Measurements from ENCODE around the gene FCAMR.

The FCAMR gene

GRCh38 chr1:206970446-206970845, at the start of gene FCAMR:
Gene FCAMR (minus strand): TSS chr1:206970460. CDS start chr1:206970125, 335 bp downstream.
- no peak for DNase-seq (ENCODE audit: low read depth, low spot score)

GRCh38 chr1:207019661-207020060, 49.4 kb upstream of the FCAMR start:
- no peak for DNase-seq (ENCODE audit: low read depth, low spot score)

GRCh38 chr1:207019161-207019560, 48.9 kb upstream of the FCAMR start:
- no peak for DNase-seq (ENCODE audit: low read depth, low spot score)

- no peak for DNase-seq (ENCODE audit: low read depth, low spot score)
Observed at GRCh38 chr1:207018707-207019106, 48.4 kb upstream of the FCAMR start.

GRCh38 chr1:207017615-207018559, 47.6 kb upstream of the FCAMR start:
- no peak for DNase-seq (ENCODE audit: low read depth, low spot score)

- no peak for DNase-seq (ENCODE audit: low read depth, low spot score)
Observed at GRCh38 chr1:207015791-207016190, 45.5 kb upstream of the FCAMR start.

GRCh38 chr1:207014728-207015127, 44.5 kb upstream of the FCAMR start:
- no peak for DNase-seq (ENCODE audit: low read depth, low spot score)

GRCh38 chr1:207013321-207014085, 43.2 kb upstream of the FCAMR start:
- no peak for DNase-seq (ENCODE audit: low read depth, low spot score)

- no peak for DNase-seq (ENCODE audit: low read depth, low spot score)
Observed at GRCh38 chr1:207010726-207011125, 40.5 kb upstream of the FCAMR start.

GRCh38 chr1:207009945-207010344, 39.7 kb upstream of the FCAMR start:
- no peak for DNase-seq (ENCODE audit: low read depth, low spot score)

GRCh38 chr1:207009182-207009850, 39.1 kb upstream of the FCAMR start:
- no peak for DNase-seq (ENCODE audit: low read depth, low spot score)

- no peak for DNase-seq (ENCODE audit: low read depth, low spot score)
Observed at GRCh38 chr1:207007352-207008033, 37.2 kb upstream of the FCAMR start.

- DNase-seq (ENCODE audit: low read depth, low spot score): no peak
Observed at GRCh38 chr1:207006914-207007313, 36.7 kb upstream of the FCAMR start.

- DNase-seq (ENCODE audit: low read depth, low spot score): no peak
Observed at GRCh38 chr1:207006083-207006482, 35.8 kb upstream of the FCAMR start.

GRCh38 chr1:207004931-207005830, 34.9 kb upstream of the FCAMR start:
- no peak for DNase-seq (ENCODE audit: low read depth, low spot score)

- no peak for DNase-seq (ENCODE audit: low read depth, low spot score)
Observed at GRCh38 chr1:207003210-207003609, 33.0 kb upstream of the FCAMR start.

- no peak for DNase-seq (ENCODE audit: low read depth, low spot score)
Observed at GRCh38 chr1:207002724-207003146, 32.5 kb upstream of the FCAMR start.

GRCh38 chr1:207001492-207002245, 31.4 kb upstream of the FCAMR start:
- no peak for DNase-seq (ENCODE audit: low read depth, low spot score)

- DNase-seq (ENCODE audit: low read depth, low spot score): no peak
Observed at GRCh38 chr1:207000651-207001291, 30.5 kb upstream of the FCAMR start.

Data from brain pericyte (primary cell).